Measurements from ENCODE around the gene ORAI3. TPM values are rescaled to one million over a fixed set of nuclear protein-coding genes. Genes with fewer than 3 reads are reported as not detected.
A peak's percentile ranks its signal among the peaks of the same experiment; 100 is the strongest.

ORAI3 gene
- 9.8 TPM for total RNA-seq

- peak; percentile 56 for ATAC-seq
Measured at GRCh38 chr16:30948667-30949649, at the start of gene ORAI3. ORAI3 (plus strand) TSS chr16:30949068; CDS start chr16:30949290, 222 bp downstream.

- no peak for ATAC-seq
Measured at GRCh38 chr16:30899794-30900193, 49.1 kb upstream of the ORAI3 start.

- ATAC-seq, result no peak
Measured at GRCh38 chr16:30900588-30900987, 48.3 kb upstream of the ORAI3 start.

- no peak for ATAC-seq
Measured at GRCh38 chr16:30901201-30902028, 47.5 kb upstream of the ORAI3 start.

GRCh38 chr16:30902029-30902972 lies 46.6 kb upstream of the ORAI3 start:
- peak; percentile 70 for ATAC-seq

- ATAC-seq, result peak; percentile 17
Measured at GRCh38 chr16:30903002-30903401, 45.9 kb upstream of the ORAI3 start.

GRCh38 chr16:30903596-30903995 lies 45.3 kb upstream of the ORAI3 start:
- peak; percentile 15 for ATAC-seq

- ATAC-seq, result peak; percentile 14
Measured at GRCh38 chr16:30904114-30904780, 44.6 kb upstream of the ORAI3 start.

GRCh38 chr16:30907064-30907463 lies 41.8 kb upstream of the ORAI3 start:
- ATAC-seq, result no peak

- peak; percentile 96 for ATAC-seq
Measured at GRCh38 chr16:30910427-30911029, 38.3 kb upstream of the ORAI3 start.

GRCh38 chr16:30912794-30913412 lies 36.0 kb upstream of the ORAI3 start:
- ATAC-seq, result no peak

GRCh38 chr16:30914830-30915229 lies 34.0 kb upstream of the ORAI3 start:
- ATAC-seq, result no peak

GRCh38 chr16:30918614-30919013 lies 30.3 kb upstream of the ORAI3 start:
- ATAC-seq, result no peak

GRCh38 chr16:30920891-30921290 lies 28.0 kb upstream of the ORAI3 start:
- no peak for ATAC-seq

- ATAC-seq, result no peak
Measured at GRCh38 chr16:30921459-30921747, 27.5 kb upstream of the ORAI3 start.

- ATAC-seq, result peak; percentile 32
Measured at GRCh38 chr16:30921748-30922419, 27.0 kb upstream of the ORAI3 start.

- ATAC-seq, result peak; percentile 86
Measured at GRCh38 chr16:30922420-30922959, 26.4 kb upstream of the ORAI3 start.

- peak; percentile 79 for ATAC-seq
Measured at GRCh38 chr16:30922960-30923535, 25.8 kb upstream of the ORAI3 start.

GRCh38 chr16:30923554-30924075 lies 25.3 kb upstream of the ORAI3 start, which contains the start of gene FBXL19:
FBXL19 (plus strand) TSS chr16:30923572; CDS start chr16:30925755, 2,183 bp downstream.
- ATAC-seq, result no peak

Measured in esophagus mucosa (tissue), 1 donor.